GM12878 (cell line): ENCODE measurements around the gene PRUNE2. TPM values are rescaled to one million over a fixed set of nuclear protein-coding genes. Genes with fewer than 3 reads are reported as not detected.

Experiments
- ATAC-seq: fragments of 200-7000 bp; cut with Tn5 transposase; 3 replicates; pipeline ENCODE4 v1.9.1; 2020; ENCODE audit warnings: mild to moderate bottlenecking, moderate library complexity
- BruUV-seq: library from RNA; stranded (reverse); fragments of 400-500 nt; replicated peaks from 2 replicates; lab custom pipeline; 2021; lab: Mats Ljungman, UMichigan
- CTCF ChIA-PET: fragments of 300-600 bp; sonication (Branson Sonifier 250); formaldehyde crosslinking; extraction: SDS; loops from one replicate; lab custom pipeline; 2021; ENCODE audit warnings: inconsistent platforms; lab: Yijun Ruan, JAX
- POLR2A ChIA-PET: fragments of 350-600 bp; formaldehyde crosslinking; extraction: SDS; loops from one replicate; lab custom pipeline; 2021; ENCODE audit warnings: inconsistent platforms; lab: Charles Lee
- RAD21 ChIA-PET: fragments of 300-600 bp; sonication (Branson Sonifier 250); formaldehyde crosslinking; loops from one replicate; lab custom pipeline; 2023; ENCODE audit warnings: antibody characterized with exemption; ENCODE audit not compliant: unreplicated experiment; lab: Charles Lee
- SMC1A ChIA-PET: fragments of 300-600 bp; sonication (Branson Sonifier 250); formaldehyde crosslinking; loops from one replicate; lab custom pipeline; 2023; ENCODE audit not compliant: unreplicated experiment, uncharacterized antibody; lab: Charles Lee
- DNase-seq: peaks from one replicate; pipeline ENCODE4 v3.0.0-alpha.2; 2011; ENCODE audit warnings: low read depth, low spot score
- FAIRE-seq: peaks from 3 replicates; lab custom pipeline; 2011; peaks lifted over from hg19 to GRCh38; lab: Jason Lieb, UNC
- H2AFZ ChIP-seq: 2 replicates; pipeline ENCODE4 v1.6.0; 2011; ENCODE audit warnings: low read depth, low read length, control low read depth; ENCODE audit not compliant: control insufficient read depth
- H3K27ac ChIP-seq: 2 replicates; pipeline ENCODE4 v1.5.1; 2011; ENCODE audit warnings: control low read depth; ENCODE audit not compliant: control insufficient read depth, insufficient read depth
- H3K27me3 ChIP-seq, 2 experiments: replicated peaks in 1 of 2; 2 replicates each; pipeline versions ENCODE4 v1.6.0 to v1.6.1; 2011; ENCODE audit warnings: low read length in 1 of 2; ENCODE audit not compliant: control insufficient read depth in 2 of 2, insufficient read depth in 2 of 2
- H3K36me3 ChIP-seq, 2 experiments: 2 replicates each; pipeline ENCODE4 v1.5.1; 2011; ENCODE audit warnings: low read length in 1 of 2; ENCODE audit not compliant: control insufficient read depth in 2 of 2, insufficient read depth in 2 of 2
- H3K4me1 ChIP-seq: 2 replicates; pipeline ENCODE4 v1.6.1; 2011; ENCODE audit warnings: mild to moderate bottlenecking, low read length, moderate library complexity, mixed read lengths; ENCODE audit not compliant: control insufficient read depth, insufficient read depth
- H3K4me2 ChIP-seq: 2 replicates; pipeline ENCODE4 v1.6.0; 2011; ENCODE audit warnings: control low read depth; ENCODE audit not compliant: control insufficient read depth, insufficient read depth
- H3K4me3 ChIP-seq: fragments of 200-600 bp; sonication (generic); 2 replicates; pipeline ENCODE4 v1.5.1; 2016
- H3K79me2 ChIP-seq: 2 replicates; pipeline ENCODE4 v1.6.0; 2011; ENCODE audit warnings: low read length; ENCODE audit not compliant: control insufficient read depth, insufficient read depth
- H3K9ac ChIP-seq: 2 replicates; pipeline ENCODE4 v1.8.0; 2011; ENCODE audit warnings: low read length, control low read depth, mixed read lengths; ENCODE audit not compliant: control insufficient read depth, insufficient read depth
- H3K9me3 ChIP-seq: replicated peaks from 3 replicates; pipeline ENCODE4 v1.5.1; 2011; ENCODE audit warnings: mild to moderate bottlenecking, low read length; ENCODE audit not compliant: control insufficient read depth, insufficient read depth
- H4K20me1 ChIP-seq: 2 replicates; pipeline ENCODE4 v1.6.0; 2011; ENCODE audit not compliant: control insufficient read depth, insufficient read depth
- BACH1 ChIP-seq: fragments of 450-650 bp; IDR thresholded peaks from 2 replicates; pipeline ENCODE4 v1.6.1; 2017; ENCODE audit warnings: mild to moderate bottlenecking, borderline replicate concordance
- BHLHE40 ChIP-seq, 2 experiments: fragments of 450-650 bp in 1 of 2; IDR thresholded peaks; 2 replicates each; pipeline ENCODE4 v1.6.1; 2011 to 2017; ENCODE audit warnings: low read depth in 2 of 2, borderline replicate concordance in 1 of 2, improper control_type of control experiment in 1 of 2, low read length in 1 of 2, mild to moderate bottlenecking in 1 of 2
- CBX5 ChIP-seq: sonication (generic); IDR thresholded peaks from 2 replicates; pipeline ENCODE4 v1.6.1; 2016; ENCODE audit warnings: low read depth, moderate library complexity, mild to moderate bottlenecking, inconsistent platforms
- CHD1 ChIP-seq: IDR thresholded peaks from 2 replicates; pipeline ENCODE4 v1.6.1; 2012; ENCODE audit warnings: low read depth, low read length, improper control_type of control experiment
- JUND ChIP-seq: IDR thresholded peaks from 2 replicates; pipeline ENCODE4 v1.6.1; 2012; ENCODE audit warnings: low read depth, mild to moderate bottlenecking, low read length, improper control_type of control experiment, moderate library complexity
- MEF2B ChIP-seq: fragments of 450-650 bp; IDR thresholded peaks from 2 replicates; pipeline ENCODE4 v1.6.1; 2018; ENCODE audit warnings: mild to moderate bottlenecking, moderate library complexity; ENCODE audit not compliant: partially characterized antibody, poor library complexity, severe bottlenecking
- NKRF ChIP-seq: fragments of 450-650 bp; conservative IDR thresholded peaks from 2 replicates; pipeline ENCODE4 v1.6.1; 2017; ENCODE audit warnings: mild to moderate bottlenecking, moderate library complexity
- POLR2AphosphoS2 ChIP-seq: IDR thresholded peaks from 2 replicates; pipeline ENCODE4 v1.6.1; 2011; ENCODE audit warnings: low read depth, mild to moderate bottlenecking, low read length, improper control_type of control experiment, moderate library complexity
- PRDM15 ChIP-seq: fragments of 450-650 bp; formaldehyde crosslinking; IDR thresholded peaks from 2 replicates; pipeline ENCODE4 v1.4.0; 2020; ENCODE audit warnings: mild to moderate bottlenecking, moderate library complexity
- RB1 ChIP-seq: fragments of 450-650 bp; formaldehyde crosslinking; IDR thresholded peaks from 2 replicates; pipeline ENCODE4 v1.6.1; 2017; ENCODE audit warnings: mild to moderate bottlenecking, borderline replicate concordance
- RBBP5 ChIP-seq: fragments of 200-600 bp; sonication (generic); conservative IDR thresholded peaks from 2 replicates; pipeline ENCODE4 v1.6.1; 2016
- RUNX3 ChIP-seq: IDR thresholded peaks from 2 replicates; pipeline ENCODE4 v1.6.1; 2012; ENCODE audit warnings: low read length, inconsistent platforms
- SIN3A ChIP-seq: IDR thresholded peaks from 2 replicates; pipeline ENCODE4 v1.6.1; 2012; ENCODE audit warnings: low read depth, low read length, improper control_type of control experiment
- SP1 ChIP-seq: IDR thresholded peaks from one replicate; pipeline ENCODE4 v1.6.1; 2011; ENCODE audit warnings: low read depth, low read length
- TAF1 ChIP-seq: IDR thresholded peaks from 2 replicates; pipeline ENCODE4 v1.6.1; 2011; ENCODE audit warnings: mild to moderate bottlenecking, low read depth, low read length, borderline replicate concordance
- ZNF217 ChIP-seq: fragments of 450-650 bp; IDR thresholded peaks from 2 replicates; pipeline ENCODE4 v1.6.1; 2017; ENCODE audit warnings: antibody characterized with exemption, mild to moderate bottlenecking
- WGBS: methylation state at CpG from one replicate; pipeline ENCODE4 v1.1.6; 2016; ENCODE audit warnings: low lambda C conversion rate; ENCODE audit not compliant: insufficient replicate concordance, insufficient coverage; ENCODE audit errors: missing lambda C conversion rate; 5-methylcytosine and 5-hydroxymethylcytosine counted together
- in situ Hi-C: fragments of 300-500 bp; cut with MboI; formaldehyde crosslinking; loops from 9 replicates; pipeline ENCODE4 v1.14.3; 2018; ENCODE audit warnings: mixed read lengths
- intact Hi-C: fragments of 100-400 bp; cut with micrococcal nuclease; formaldehyde crosslinking; loops from one replicate; pipeline ENCODE4 v1.14.2; 2022; ENCODE audit not compliant: unreplicated experiment
- polyA plus RNA-seq, 11 experiments: library from polyadenylated mRNA; depleted of rRNA in 4 of 11; unstranded in 6 of 11; stranded (reverse) in 5 of 11; fragments of >200 nt; fragmentation: Nextera tagmentation in 4 of 11; fragmentation: Illumina TruSeq in 1 of 11; extraction: Ambion mirVana in 4 of 11; extraction: Trizol in 1 of 11; gene quantifications; 1 replicate in 1 of 11; 2 replicates in 10 of 11; pipeline versions ENCODE4 v1.2.1 to v1.2.3, GENCODE V29; 2011 to 2016; ENCODE audit warnings: inconsistent platforms in 2 of 11, missing spikeins in 2 of 11, low read depth in 1 of 11
- total RNA-seq, 4 experiments: library from RNA; depleted of rRNA in 3 of 4; stranded (reverse); fragments of >200 nt in 3 of 4; fragmentation: Illumina TruSeq in 1 of 4; extraction: Trizol in 1 of 4; gene quantifications; 2 replicates each; pipeline versions ENCODE4 v1.2.1 to v1.2.3, GENCODE V29; 2013 to 2021

PRUNE2 gene
- total and polyA plus RNA-seq, 10 of the 15 experiments (the other 5 are each of a cell fraction or from before 2014, with no cell fraction given) = 0.07 to 0.63 (median 0.25) TPM

- WGBS = 41% methylated on average over 2 of the region's 2 CpGs
- in situ Hi-C loops = loop anchor here (10.0 to 25.0 kb wide), 2 partner anchors 182 to 359 kb away; no protein-coding TSS in a partner anchor
- H3K9me3 ChIP-seq = no peaks in the 10 kb centered on the region
Observed at GRCh38 chr9:76803083-76803482, 102.8 kb downstream of the PRUNE2 start.

GRCh38 chr9:76800901-76801300 is 105.0 kb downstream of the PRUNE2 start:
- in situ Hi-C loops = loop anchor here (10.0 to 25.0 kb wide), 2 partner anchors 184 to 361 kb away; no protein-coding TSS in a partner anchor
- SMC1A ChIA-PET = interaction anchor here (1.3 kb wide), 1 partner anchor 9 kb away, joined by 3 read pairs; no protein-coding TSS in a partner anchor
- POLR2A ChIA-PET = no interaction called here
- TF ChIP-seq NKRF (no peak), TAF1 (no peak), RUNX3 (no peak), SP1 (no peak), PRDM15 (CRISPR knock-in tag) (no peak), CHD1 (no peak), ZNF217 (no peak), RB1 (no peak)

More at GRCh38 chr9:76803083-76803482, 102.8 kb downstream of the PRUNE2 start:
- no TSS peak for BruUV-seq
- Histone ChIP-seq H3K27ac (no peak overlapping the region), H4K20me1 (no peaks in the 10 kb centered on the region), H3K9ac (no peak overlapping the region), H3K36me3 (no peaks in the 10 kb centered on the region), H3K27me3 (no peaks in the 10 kb centered on the region), H3K79me2 (no peaks in the 10 kb centered on the region), H2AFZ (no peak overlapping the region), H3K4me1 (no peaks in the 10 kb centered on the region), H3K4me3 (no peak overlapping the region), H3K4me2 (no peak overlapping the region)
- SMC1A ChIA-PET = no interaction called here
- POLR2A ChIA-PET = no interaction called here
- CTCF ChIA-PET = no interaction called here
- DNase-seq = no peak
- RAD21 ChIA-PET = no interaction called here
- intact Hi-C loops = no loop called here
- no peak for TF ChIP-seq MEF2B
- no peak for TF ChIP-seq JUND
- no peak for TF ChIP-seq CBX5
- TF ChIP-seq RUNX3 = no peak
- no peak for TF ChIP-seq BHLHE40 (IDR thresholded peaks at IDR 0.05; ENCODE audit: borderline replicate concordance in 1 of 2, low read depth in 2 of 2, low read length in 1 of 2)
- no peak for TF ChIP-seq BACH1
- TF ChIP-seq SIN3A = no peak
- TF ChIP-seq POLR2AphosphoS2 = no peak
- TF ChIP-seq RBBP5 = no peak
- no peak for FAIRE-seq
- ATAC-seq = no peak

More at GRCh38 chr9:76800901-76801300, 105.0 kb downstream of the PRUNE2 start:
- H3K9ac ChIP-seq = no peak overlapping the region
- H3K36me3 ChIP-seq = no peaks in the 10 kb centered on the region
- H3K4me1 ChIP-seq = no peaks in the 10 kb centered on the region
- BruUV-seq = no TSS peak
- intact Hi-C loops = no loop called here
- H3K27ac ChIP-seq = no peak overlapping the region
- H3K4me2 ChIP-seq = no peak overlapping the region
- no peak overlapping the region for H2AFZ ChIP-seq
- ChIA-PET RAD21 (no interaction called here), CTCF (no interaction called here)
- H3K27me3 ChIP-seq = no peaks in the 10 kb centered on the region; a peak in 2 of 4 replicates
- DNase-seq (no peak), ATAC-seq (no peak), FAIRE-seq (no peak)
- H3K79me2 ChIP-seq = no peaks in the 10 kb centered on the region
- 95% methylated on average over 1 of the region's 1 CpG for WGBS
- no peaks in the 10 kb centered on the region for H3K9me3 ChIP-seq
- H3K4me3 ChIP-seq = no peak overlapping the region
- H4K20me1 ChIP-seq = no peaks in the 10 kb centered on the region
